Ishikawa (cell line): ENCODE data around the gene SHC4.

Source experiments
- CEBPB ChIP-seq: IDR thresholded peaks from 2 replicates; pipeline ENCODE4 v1.6.1; 2012
- CREB1 ChIP-seq: IDR thresholded peaks from 2 replicates; pipeline ENCODE4 v1.6.1; 2012; ENCODE audit warnings: low read depth
- EGR1 ChIP-seq: IDR thresholded peaks from 2 replicates; pipeline ENCODE4 v1.6.1; 2012
- EP300 ChIP-seq: IDR thresholded peaks from 2 replicates; pipeline ENCODE4 v1.6.1; 2012; ENCODE audit warnings: borderline replicate concordance
- MAX ChIP-seq: IDR thresholded peaks from 2 replicates; pipeline ENCODE4 v1.6.1; 2012
- NFIC ChIP-seq: IDR thresholded peaks from 2 replicates; pipeline ENCODE4 v1.6.1; 2012
- RAD21 ChIP-seq: IDR thresholded peaks from 2 replicates; pipeline ENCODE4 v1.6.1; 2012; ENCODE audit warnings: low read depth
- REST ChIP-seq: IDR thresholded peaks from 2 replicates; pipeline ENCODE4 v1.6.1; 2012; ENCODE audit warnings: low read depth, mild to moderate bottlenecking
- TAF1 ChIP-seq: IDR thresholded peaks from 2 replicates; pipeline ENCODE4 v1.6.1; 2012; ENCODE audit warnings: low read depth, mild to moderate bottlenecking
- TCF12 ChIP-seq: IDR thresholded peaks from 2 replicates; pipeline ENCODE4 v1.6.1; 2012; ENCODE audit warnings: low read depth
- YY1 ChIP-seq: IDR thresholded peaks from 2 replicates; pipeline ENCODE4 v1.6.1; 2012; ENCODE audit warnings: low read depth

GRCh38 chr15:48967336-48967735 lies 3.6 kb upstream of the SHC4 start:
- TF ChIP-seq TCF12 (no peak), NFIC (no peak), TAF1 (no peak), RAD21 (no peak), MAX (no peak), REST (no peak), EP300 (no peak), CEBPB (no peak), EGR1 (no peak), YY1 (no peak), CREB1 (no peak)
